HepG2 (cell line): Measurements from ENCODE around the gene RGSL1. TPM values are rescaled to one million over a fixed set of nuclear protein-coding genes. Genes with fewer than 3 reads are reported as not detected.

Experiments used
- ATAC-seq: fragments of 200-7000 bp; cut with Tn5 transposase; 3 replicates; pipeline ENCODE4 v1.9.1; 2020; ENCODE audit warnings: mild to moderate bottlenecking, moderate library complexity
- BruUV-seq: library from RNA; stranded (reverse); fragments of 400-500 nt; replicated peaks from 2 replicates; lab custom pipeline; 2021; lab: Mats Ljungman, UMichigan
- CTCF ChIA-PET: fragments of 300-600 bp; formaldehyde crosslinking; extraction: SDS; loops from one replicate; lab custom pipeline; 2021; ENCODE audit warnings: low total read pairs, inconsistent platforms, low intra/inter-chr PET ratio; lab: Yijun Ruan, JAX
- POLR2A ChIA-PET: fragments of 350-600 bp; sonication (Branson Sonifier 250); formaldehyde crosslinking; loops from one replicate; lab custom pipeline; 2020; ENCODE audit warnings: antibody characterized with exemption, inconsistent platforms; lab: Yijun Ruan, JAX
- DNase-seq: peaks from one replicate; pipeline ENCODE4 v3.0.0-alpha.2; 2015; ENCODE audit warnings: low spot score
- FAIRE-seq: peaks from 3 replicates; lab custom pipeline; 2011; peaks lifted over from hg19 to GRCh38; lab: Jason Lieb, UNC
- H2AFZ ChIP-seq: one replicate; pipeline ENCODE4 v1.6.1; 2011; ENCODE audit warnings: low read length, inconsistent platforms
- H3K27ac ChIP-seq: fragments of 300-600 bp; 3 replicates; pipeline ENCODE4 v1.8.0; 2011; ENCODE audit warnings: mixed run types, mild to moderate bottlenecking, mixed read lengths, low read length, inconsistent platforms; ENCODE audit not compliant: insufficient read depth; ENCODE audit errors: extremely low read length
- H3K27me3 ChIP-seq, 2 experiments: fragments of 200-600 bp in 1 of 2; 2 replicates in 1 of 2; 3 replicates in 1 of 2; pipeline versions ENCODE4 v1.6.0 to v1.8.0; 2011; ENCODE audit warnings: low read length in 2 of 2, mild to moderate bottlenecking in 2 of 2, moderate library complexity in 2 of 2, inconsistent platforms in 1 of 2; ENCODE audit not compliant: insufficient read depth in 2 of 2, control insufficient read depth in 1 of 2
- H3K36me3 ChIP-seq, 2 experiments: fragments of 200-600 bp in 1 of 2; replicated peaks in 1 of 2; 2 replicates in 1 of 2; 3 replicates in 1 of 2; pipeline versions ENCODE4 v1.5.1 to v1.8.0; 2011; ENCODE audit warnings: low read length in 2 of 2, inconsistent platforms in 1 of 2; ENCODE audit not compliant: insufficient read depth in 2 of 2, control insufficient read depth in 1 of 2
- H3K4me1 ChIP-seq: 2 replicates; pipeline ENCODE4 v1.5.1; 2012; ENCODE audit warnings: low read length, inconsistent platforms; ENCODE audit not compliant: insufficient read depth
- H3K4me2 ChIP-seq: 2 replicates; pipeline ENCODE4 v1.6.0; 2011; ENCODE audit warnings: low read depth, low read length, inconsistent platforms
- H3K4me3 ChIP-seq, 3 experiments: fragments of 200-600 bp in 1 of 3; sonication (generic), shearing (Covaris generic) in 1 of 3; replicated peaks in 1 of 3; 2 replicates each; pipeline ENCODE4 v1.5.1; 2011 to 2016; ENCODE audit warnings: low read length in 3 of 3, inconsistent platforms in 2 of 3, low read depth in 2 of 3, mild to moderate bottlenecking in 2 of 3, control low read depth in 1 of 3, mixed read lengths in 1 of 3; ENCODE audit not compliant: insufficient read depth in 1 of 3
- H3K79me2 ChIP-seq: one replicate; pipeline ENCODE4 v1.6.1; 2011; ENCODE audit warnings: low read length, inconsistent platforms; ENCODE audit not compliant: insufficient read depth
- H3K9ac ChIP-seq: 2 replicates; pipeline ENCODE4 v1.6.0; 2011; ENCODE audit warnings: mild to moderate bottlenecking, low read depth, low read length, inconsistent platforms; ENCODE audit not compliant: insufficient read depth
- H3K9me3 ChIP-seq: 2 replicates; pipeline ENCODE4 v1.5.1; 2012; ENCODE audit warnings: mild to moderate bottlenecking, low read length
- H4K20me1 ChIP-seq: 2 replicates; pipeline ENCODE4 v1.6.0; 2011; ENCODE audit warnings: inconsistent platforms, mild to moderate bottlenecking, low read length, moderate library complexity; ENCODE audit not compliant: insufficient read depth
- HOXA7 ChIP-seq: sonication (generic); formaldehyde crosslinking; IDR thresholded peaks from 2 replicates; pipeline ENCODE4 v1.8.1; 2022; ENCODE audit warnings: mild to moderate bottlenecking, missing genetic modification reagents, moderate library complexity
- MTA3 ChIP-seq: sonication (generic); formaldehyde crosslinking; IDR thresholded peaks from 2 replicates; pipeline ENCODE4 v1.4.0; 2020; ENCODE audit warnings: missing genetic modification reagents
- ZNF232 ChIP-seq: sonication (generic); formaldehyde crosslinking; IDR thresholded peaks from 2 replicates; pipeline ENCODE4 v1.4.0; 2020; ENCODE audit warnings: missing genetic modification reagents, borderline replicate concordance
- ZNF564 ChIP-seq: sonication (generic); formaldehyde crosslinking; IDR thresholded peaks from 2 replicates; pipeline ENCODE4 v1.8.1; 2023; ENCODE audit warnings: mild to moderate bottlenecking, missing genetic modification reagents
- WGBS: methylation state at CpG from one replicate; pipeline ENCODE4 v1.1.6; 2017; ENCODE audit warnings: low lambda C conversion rate; 5-methylcytosine and 5-hydroxymethylcytosine counted together
- in situ Hi-C: cut with HindIII; loops from 2 replicates; pipeline ENCODE4 v1.10.0; 2017; ENCODE audit warnings: low pct_unique_long_range_greater_than_20kb; ENCODE audit not compliant: extremely low pct_ligation_motif_present
- intact Hi-C: fragments of 100-400 bp; cut with micrococcal nuclease; formaldehyde crosslinking; loops from one replicate; pipeline ENCODE4 v1.10.0; 2022; ENCODE audit not compliant: unreplicated experiment
- polyA plus RNA-seq, 8 experiments: library from polyadenylated mRNA; depleted of rRNA in 3 of 8; stranded (reverse) in 7 of 8; unstranded in 1 of 8; fragments of >200 nt; fragmentation: Illumina TruSeq in 4 of 8; extraction: Trizol in 4 of 8; gene quantifications; 2 replicates each; pipeline versions ENCODE4 v1.2.1 to v1.2.3, GENCODE V29; 2011 to 2016; ENCODE audit warnings: low read depth in 4 of 8, missing spikeins in 1 of 8, mixed read lengths in 1 of 8; ENCODE audit not compliant: insufficient read depth in 1 of 8
- total RNA-seq, 5 experiments: library from RNA; depleted of rRNA; stranded (reverse); fragments of >200 nt; fragmentation: Illumina TruSeq; extraction: Trizol; gene quantifications; 2 replicates each; pipeline ENCODE4 v1.2.3, GENCODE V29; 2016; ENCODE audit warnings: low read depth in 1 of 5
- TF ChIP-seq, protein P1 (sequence below): sonication (generic); formaldehyde crosslinking; IDR thresholded peaks from 2 replicates; pipeline ENCODE4 v1.4.0; 2020; ENCODE audit warnings: missing genetic modification reagents, borderline replicate concordance
- TF ChIP-seq, protein P2 (sequence below): sonication (generic); formaldehyde crosslinking; IDR thresholded peaks from 2 replicates; pipeline ENCODE4 v1.4.0; 2020; ENCODE audit warnings: missing genetic modification reagents, borderline replicate concordance
- TF ChIP-seq, protein P3 (sequence below): sonication (generic); formaldehyde crosslinking; IDR thresholded peaks from 2 replicates; pipeline ENCODE4 v1.8.1; 2023; ENCODE audit warnings: mild to moderate bottlenecking, missing genetic modification reagents
- TF ChIP-seq, protein P4 (sequence below): sonication (generic); formaldehyde crosslinking; IDR thresholded peaks from 2 replicates; pipeline ENCODE4 v1.4.0; 2020; ENCODE audit warnings: mild to moderate bottlenecking, missing genetic modification reagents, borderline replicate concordance

Gene RGSL1
- total and polyA plus RNA-seq, 2 of the 13 experiments (the other 11 are each of a cell fraction or from before 2014, with no cell fraction given) = not detected

DNA sequence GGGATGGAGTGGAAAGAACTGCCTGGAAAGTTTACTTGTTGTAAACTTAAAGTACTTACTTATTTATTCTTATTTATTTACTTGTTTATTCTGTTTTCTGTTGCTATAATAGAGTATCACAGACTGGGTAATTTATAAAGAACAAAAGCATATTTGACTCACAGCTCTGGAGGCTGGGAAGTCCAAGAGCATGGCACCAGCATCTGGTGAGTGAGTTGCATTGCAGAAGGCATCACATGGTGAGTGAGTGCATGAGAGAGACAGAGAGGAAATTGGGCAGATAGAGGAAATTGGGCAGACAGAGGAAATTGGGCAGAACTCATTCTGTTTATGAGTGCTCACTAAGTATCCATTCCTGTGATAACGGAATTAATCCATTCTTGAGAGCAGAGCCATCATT lies 11.6 kb upstream of the RGSL1 start:
- 8% methylated on average over 1 of the region's 1 CpG for WGBS
- Histone ChIP-seq H3K9ac (no peak overlapping the region), H3K9me3 (peaks cover 6% of the 10 kb centered on the region; the same call in 1 of the 2 replicates), H3K27ac (no peak overlapping the region), H3K27me3 (no peaks in the 10 kb centered on the region), H3K79me2 (no peaks in the 10 kb centered on the region), H3K36me3 (no peaks in the 10 kb centered on the region), H2AFZ (no peak overlapping the region), H4K20me1 (no peaks in the 10 kb centered on the region), H3K4me3 (no peak overlapping the region), H3K4me1 (no peaks in the 10 kb centered on the region), H3K4me2 (no peak overlapping the region)
- ATAC-seq = no peak
- BruUV-seq = no TSS peak
- CTCF ChIA-PET = no interaction called here
- POLR2A ChIA-PET = no interaction called here
- DNase-seq = no peak
- in situ Hi-C loops (no loop called here), intact Hi-C loops (no loop called here)
- no peak for FAIRE-seq
- TF ChIP-seq ZNF564 (CRISPR knock-in tag) = peak; percentile 97
- TF ChIP-seq, protein P1, sequence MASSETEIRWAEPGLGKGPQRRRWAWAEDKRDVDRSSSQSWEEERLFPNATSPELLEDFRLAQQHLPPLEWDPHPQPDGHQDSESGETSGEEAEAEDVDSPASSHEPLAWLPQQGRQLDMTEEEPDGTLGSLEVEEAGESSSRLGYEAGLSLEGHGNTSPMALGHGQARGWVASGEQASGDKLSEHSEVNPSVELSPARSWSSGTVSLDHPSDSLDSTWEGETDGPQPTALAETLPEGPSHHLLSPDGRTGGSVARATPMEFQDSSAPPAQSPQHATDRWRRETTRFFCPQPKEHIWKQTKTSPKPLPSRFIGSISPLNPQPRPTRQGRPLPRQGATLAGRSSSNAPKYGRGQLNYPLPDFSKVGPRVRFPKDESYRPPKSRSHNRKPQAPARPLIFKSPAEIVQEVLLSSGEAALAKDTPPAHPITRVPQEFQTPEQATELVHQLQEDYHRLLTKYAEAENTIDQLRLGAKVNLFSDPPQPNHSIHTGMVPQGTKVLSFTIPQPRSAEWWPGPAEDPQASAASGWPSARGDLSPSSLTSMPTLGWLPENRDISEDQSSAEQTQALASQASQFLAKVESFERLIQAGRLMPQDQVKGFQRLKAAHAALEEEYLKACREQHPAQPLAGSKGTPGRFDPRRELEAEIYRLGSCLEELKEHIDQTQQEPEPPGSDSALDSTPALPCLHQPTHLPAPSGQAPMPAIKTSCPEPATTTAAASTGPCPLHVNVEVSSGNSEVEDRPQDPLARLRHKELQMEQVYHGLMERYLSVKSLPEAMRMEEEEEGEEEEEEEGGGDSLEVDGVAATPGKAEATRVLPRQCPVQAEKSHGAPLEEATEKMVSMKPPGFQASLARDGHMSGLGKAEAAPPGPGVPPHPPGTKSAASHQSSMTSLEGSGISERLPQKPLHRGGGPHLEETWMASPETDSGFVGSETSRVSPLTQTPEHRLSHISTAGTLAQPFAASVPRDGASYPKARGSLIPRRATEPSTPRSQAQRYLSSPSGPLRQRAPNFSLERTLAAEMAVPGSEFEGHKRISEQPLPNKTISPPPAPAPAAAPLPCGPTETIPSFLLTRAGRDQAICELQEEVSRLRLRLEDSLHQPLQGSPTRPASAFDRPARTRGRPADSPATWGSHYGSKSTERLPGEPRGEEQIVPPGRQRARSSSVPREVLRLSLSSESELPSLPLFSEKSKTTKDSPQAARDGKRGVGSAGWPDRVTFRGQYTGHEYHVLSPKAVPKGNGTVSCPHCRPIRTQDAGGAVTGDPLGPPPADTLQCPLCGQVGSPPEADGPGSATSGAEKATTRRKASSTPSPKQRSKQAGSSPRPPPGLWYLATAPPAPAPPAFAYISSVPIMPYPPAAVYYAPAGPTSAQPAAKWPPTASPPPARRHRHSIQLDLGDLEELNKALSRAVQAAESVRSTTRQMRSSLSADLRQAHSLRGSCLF (CRISPR knock-in tag) = no peak

DNA sequence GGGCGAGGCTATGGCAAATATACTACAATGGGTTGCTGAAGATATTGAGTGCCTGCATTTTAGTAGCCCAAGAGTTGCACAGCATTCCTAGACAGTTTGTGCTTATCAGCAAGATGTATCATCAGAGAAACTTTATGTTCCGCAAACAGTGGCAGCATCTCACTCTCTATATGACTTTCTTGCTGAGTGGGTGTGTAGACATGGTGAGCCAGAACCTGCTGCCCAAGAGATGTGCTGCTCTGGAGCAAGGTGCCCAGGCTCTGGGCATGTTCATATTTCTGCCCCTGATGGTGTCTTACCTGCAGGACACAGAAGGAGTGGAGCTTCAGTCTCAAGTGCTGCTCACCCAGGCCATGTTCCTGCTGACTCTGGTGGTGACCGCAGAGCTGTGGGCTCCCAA lies 8.2 kb upstream of the RGSL1 start:
- BruUV-seq = no TSS peak
- no peak overlapping the region for H3K9ac ChIP-seq
- TF ChIP-seq ZNF232 (CRISPR knock-in tag) (no peak), MTA3 (CRISPR knock-in tag) (no peak), HOXA7 (CRISPR knock-in tag) (no peak)
- TF ChIP-seq, protein P2, sequence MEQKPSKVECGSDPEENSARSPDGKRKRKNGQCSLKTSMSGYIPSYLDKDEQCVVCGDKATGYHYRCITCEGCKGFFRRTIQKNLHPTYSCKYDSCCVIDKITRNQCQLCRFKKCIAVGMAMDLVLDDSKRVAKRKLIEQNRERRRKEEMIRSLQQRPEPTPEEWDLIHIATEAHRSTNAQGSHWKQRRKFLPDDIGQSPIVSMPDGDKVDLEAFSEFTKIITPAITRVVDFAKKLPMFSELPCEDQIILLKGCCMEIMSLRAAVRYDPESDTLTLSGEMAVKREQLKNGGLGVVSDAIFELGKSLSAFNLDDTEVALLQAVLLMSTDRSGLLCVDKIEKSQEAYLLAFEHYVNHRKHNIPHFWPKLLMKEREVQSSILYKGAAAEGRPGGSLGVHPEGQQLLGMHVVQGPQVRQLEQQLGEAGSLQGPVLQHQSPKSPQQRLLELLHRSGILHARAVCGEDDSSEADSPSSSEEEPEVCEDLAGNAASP (CRISPR knock-in tag) = no peak
- TF ChIP-seq, protein P3, sequence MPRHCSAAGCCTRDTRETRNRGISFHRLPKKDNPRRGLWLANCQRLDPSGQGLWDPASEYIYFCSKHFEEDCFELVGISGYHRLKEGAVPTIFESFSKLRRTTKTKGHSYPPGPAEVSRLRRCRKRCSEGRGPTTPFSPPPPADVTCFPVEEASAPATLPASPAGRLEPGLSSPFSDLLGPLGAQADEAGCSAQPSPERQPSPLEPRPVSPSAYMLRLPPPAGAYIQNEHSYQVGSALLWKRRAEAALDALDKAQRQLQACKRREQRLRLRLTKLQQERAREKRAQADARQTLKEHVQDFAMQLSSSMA (CRISPR knock-in tag) = no peak
- TF ChIP-seq, protein P4, sequence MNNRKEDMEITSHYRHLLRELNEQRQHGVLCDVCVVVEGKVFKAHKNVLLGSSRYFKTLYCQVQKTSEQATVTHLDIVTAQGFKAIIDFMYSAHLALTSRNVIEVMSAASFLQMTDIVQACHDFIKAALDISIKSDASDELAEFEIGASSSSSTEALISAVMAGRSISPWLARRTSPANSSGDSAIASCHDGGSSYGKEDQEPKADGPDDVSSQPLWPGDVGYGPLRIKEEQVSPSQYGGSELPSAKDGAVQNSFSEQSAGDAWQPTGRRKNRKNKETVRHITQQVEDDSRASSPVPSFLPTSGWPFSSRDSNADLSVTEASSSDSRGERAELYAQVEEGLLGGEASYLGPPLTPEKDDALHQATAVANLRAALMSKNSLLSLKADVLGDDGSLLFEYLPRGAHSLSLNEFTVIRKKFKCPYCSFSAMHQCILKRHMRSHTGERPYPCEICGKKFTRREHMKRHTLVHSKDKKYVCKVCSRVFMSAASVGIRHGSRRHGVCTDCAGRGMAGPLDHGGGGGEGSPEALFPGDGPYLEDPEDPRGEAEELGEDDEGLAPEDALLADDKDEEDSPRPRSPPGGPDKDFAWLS (CRISPR knock-in tag) = no peak
- TF ChIP-seq, all 625 proteins: peak for 0
- in situ Hi-C loops (loop anchor here (10.0 kb wide), 2 partner anchors 153 to 343 kb away; partner anchors contain the start of gene NPL), intact Hi-C loops (no loop called here)
- no peak overlapping the region for H2AFZ ChIP-seq
- ATAC-seq (no peak), DNase-seq (no peak), FAIRE-seq (no peak)
- H3K36me3 ChIP-seq = no peaks in the 10 kb centered on the region
- no peak overlapping the region for H3K4me3 ChIP-seq
- peaks cover 6% of the 10 kb centered on the region; the same call in 1 of the 2 replicates for H3K9me3 ChIP-seq
- H4K20me1 ChIP-seq = no peaks in the 10 kb centered on the region
- ChIA-PET POLR2A (no interaction called here), CTCF (no interaction called here)
- H3K27ac ChIP-seq = no peak overlapping the region
- H3K4me2 ChIP-seq = no peak overlapping the region
- 36% methylated on average over 3 of the region's 3 CpGs for WGBS
- H3K4me1 ChIP-seq = no peaks in the 10 kb centered on the region
- H3K27me3 ChIP-seq = no peaks in the 10 kb centered on the region
- no peaks in the 10 kb centered on the region for H3K79me2 ChIP-seq
